Endothelial cell of umbilical vein (primary cell): ENCODE results near the gene PLXDC1. TPM values are rescaled to one million over a fixed set of nuclear protein-coding genes. Genes with fewer than 3 reads are reported as not detected.

Source experiments
- BruUV-seq: library from RNA; stranded (reverse); fragments of 400-500 nt; replicated peaks from 2 replicates; lab custom pipeline; 2021; lab: Mats Ljungman, UMichigan
- CTCF ChIA-PET: fragments of 300-600, 350-600 bp; sonication (Branson Sonifier 250); formaldehyde crosslinking; loops from one replicate; lab custom pipeline; 2021; ENCODE audit warnings: antibody characterized with exemption, inconsistent platforms; lab: Charles Lee
- POLR2A ChIA-PET: fragments of 300-600, 350-600 bp; sonication (Branson Sonifier 250); formaldehyde crosslinking; loops from one replicate; lab custom pipeline; 2021; ENCODE audit warnings: antibody characterized with exemption, inconsistent platforms; lab: Charles Lee
- DNase-seq: peaks from one replicate; pipeline ENCODE4 v3.0.0-alpha.2; 2011; ENCODE audit warnings: low read depth, low spot score
- FAIRE-seq: peaks from 2 replicates; lab custom pipeline; 2011; peaks lifted over from hg19 to GRCh38; lab: Jason Lieb, UNC
- H2AFZ ChIP-seq: 2 replicates; pipeline ENCODE4 v1.6.0; 2012; ENCODE audit warnings: low read depth, low read length, control low read depth, inconsistent platforms
- H3K27ac ChIP-seq: 2 replicates; pipeline ENCODE4 v1.5.1; 2011; ENCODE audit warnings: low read depth, mild to moderate bottlenecking, control low read depth, low read length, moderate library complexity; ENCODE audit not compliant: insufficient read depth
- H3K27me3 ChIP-seq, 2 experiments: 2 replicates each; pipeline versions ENCODE4 v1.6.0 to v1.6.1; 2011; ENCODE audit warnings: low read length in 2 of 2, mixed read lengths in 1 of 2; ENCODE audit not compliant: control insufficient read depth in 2 of 2, insufficient read depth in 2 of 2
- H3K36me3 ChIP-seq, 2 experiments: 2 replicates in 1 of 2; 3 replicates in 1 of 2; pipeline ENCODE4 v1.5.1; 2011; ENCODE audit warnings: low read length in 2 of 2, mild to moderate bottlenecking in 1 of 2, moderate library complexity in 1 of 2; ENCODE audit not compliant: control insufficient read depth in 2 of 2, insufficient read depth in 2 of 2; ENCODE audit errors: extremely low read depth in 1 of 2
- H3K4me1 ChIP-seq: 3 replicates; pipeline ENCODE4 v1.5.1; 2011; ENCODE audit warnings: mild to moderate bottlenecking, low read length; ENCODE audit not compliant: control insufficient read depth, insufficient read depth; ENCODE audit errors: extremely low read depth
- H3K4me2 ChIP-seq: 2 replicates; pipeline ENCODE4 v1.6.1; 2011; ENCODE audit warnings: low read length, control low read depth, mixed read lengths; ENCODE audit not compliant: insufficient read depth
- H3K4me3 ChIP-seq, 3 experiments: fragments of 200-600 bp in 1 of 3; sonication (generic), shearing (Covaris generic) in 1 of 3; replicated peaks in 1 of 3; 2 replicates each; pipeline ENCODE4 v1.5.1; 2011 to 2016; ENCODE audit warnings: control low read depth in 3 of 3, low read length in 3 of 3, mild to moderate bottlenecking in 2 of 3, inconsistent platforms in 1 of 3, low read depth in 1 of 3, moderate library complexity in 1 of 3; ENCODE audit not compliant: insufficient read depth in 1 of 3
- H3K79me2 ChIP-seq: 2 replicates; pipeline ENCODE4 v1.6.0; 2012; ENCODE audit warnings: low read length, inconsistent platforms; ENCODE audit not compliant: control insufficient read depth, insufficient read depth
- H3K9ac ChIP-seq: replicated peaks from 2 replicates; pipeline ENCODE3; 2011; ENCODE audit warnings: low read length, control low read depth; ENCODE audit not compliant: insufficient read depth; ENCODE audit errors: extremely low read depth
- H3K9me1 ChIP-seq: replicated peaks from 3 replicates; pipeline ENCODE4 v1.6.0; 2011; ENCODE audit warnings: mild to moderate bottlenecking, low read length; ENCODE audit not compliant: control insufficient read depth, insufficient read depth; ENCODE audit errors: extremely low read depth
- H3K9me3 ChIP-seq: replicated peaks from 2 replicates; pipeline ENCODE4 v1.5.1; 2012; ENCODE audit warnings: low read length, inconsistent platforms; ENCODE audit not compliant: control insufficient read depth, insufficient read depth
- H4K20me1 ChIP-seq: replicated peaks from 2 replicates; pipeline ENCODE3; 2011; ENCODE audit warnings: mild to moderate bottlenecking, low read length; ENCODE audit not compliant: control insufficient read depth, insufficient read depth; ENCODE audit errors: extremely low read depth
- EZH2 ChIP-seq: IDR thresholded peaks from 2 replicates; pipeline ENCODE4 v1.6.1; 2012; ENCODE audit warnings: borderline replicate concordance, low read depth, mild to moderate bottlenecking, moderate library complexity, low read length, inconsistent platforms; ENCODE audit not compliant: severe bottlenecking
- FOS ChIP-seq: IDR thresholded peaks from 2 replicates; pipeline ENCODE4 v1.6.1; 2011; ENCODE audit warnings: mild to moderate bottlenecking, low read length, moderate library complexity, borderline replicate concordance; ENCODE audit not compliant: insufficient read depth
- GATA2 ChIP-seq: IDR thresholded peaks from 2 replicates; pipeline ENCODE4 v1.7.0; 2011; ENCODE audit warnings: low read depth, mild to moderate bottlenecking, moderate library complexity, mixed read lengths, low read length; ENCODE audit not compliant: insufficient read length, insufficient read depth
- JUN ChIP-seq: IDR thresholded peaks from 2 replicates; pipeline ENCODE4 v1.6.1; 2011; ENCODE audit warnings: borderline replicate concordance, low read depth; ENCODE audit not compliant: insufficient read length, insufficient read depth
- MYC ChIP-seq: IDR thresholded peaks from one replicate; pipeline ENCODE4 v1.6.1; 2011; ENCODE audit warnings: mild to moderate bottlenecking, low read depth, low read length
- POLR2A ChIP-seq: IDR thresholded peaks from 2 replicates; pipeline ENCODE4 v1.6.1; 2012; ENCODE audit warnings: low read depth, mild to moderate bottlenecking, control low read depth, low read length
- POLR2AphosphoS5 ChIP-seq: IDR thresholded peaks from 2 replicates; pipeline ENCODE4 v1.6.1; 2012; ENCODE audit warnings: low read depth, mild to moderate bottlenecking, control low read depth, low read length, moderate library complexity; ENCODE audit not compliant: insufficient read depth
- dilution Hi-C: fragments of 300-500 bp; cut with MboI; formaldehyde crosslinking; loops from one replicate; pipeline ENCODE4 v1.15.0; 2019; ENCODE audit warnings: low sequenced_read_pairs; ENCODE audit not compliant: extremely low pct_ligation_motif_present
- intact Hi-C: fragments of 100-400 bp; cut with micrococcal nuclease; formaldehyde crosslinking; loops from one replicate; pipeline ENCODE4 v1.10.0; 2022
- polyA plus RNA-seq, 4 experiments: library from polyadenylated mRNA; depleted of rRNA in 3 of 4; stranded (reverse) in 3 of 4; unstranded in 1 of 4; fragments of >200 nt; gene quantifications; 2 replicates each; pipeline versions ENCODE4 v1.2.1 to v1.2.3, GENCODE V29; 2011 to 2012; ENCODE audit warnings: missing spikeins in 1 of 4
- total RNA-seq: library from RNA; stranded (reverse); gene quantifications from 2 replicates; pipeline ENCODE4 v1.2.3, GENCODE V29; 2021
- TF ChIP-seq, protein P1 (sequence below): IDR thresholded peaks from 2 replicates; pipeline ENCODE4 v1.6.1; 2011; ENCODE audit not compliant: insufficient read depth, insufficient read length
- TF ChIP-seq, protein P2 (sequence below), 2 donors: IDR thresholded peaks; 1 replicate in 1 of 2; 2 replicates in 1 of 2; pipeline ENCODE4 v1.5.1; 2011; ENCODE audit warnings: low read length in 2 of 2, mild to moderate bottlenecking in 2 of 2, moderate library complexity in 2 of 2, control low read depth in 1 of 2, inconsistent platforms in 1 of 2, low read depth in 1 of 2; ENCODE audit not compliant: insufficient read depth in 1 of 2; ENCODE audit errors: extremely low read depth in 1 of 2

The PLXDC1 gene
- total and polyA plus RNA-seq, 2 donors (not counting 3 experiments of a cell fraction or from before 2014, with no cell fraction given): 0.03 TPM; not detected in 1

DNA sequence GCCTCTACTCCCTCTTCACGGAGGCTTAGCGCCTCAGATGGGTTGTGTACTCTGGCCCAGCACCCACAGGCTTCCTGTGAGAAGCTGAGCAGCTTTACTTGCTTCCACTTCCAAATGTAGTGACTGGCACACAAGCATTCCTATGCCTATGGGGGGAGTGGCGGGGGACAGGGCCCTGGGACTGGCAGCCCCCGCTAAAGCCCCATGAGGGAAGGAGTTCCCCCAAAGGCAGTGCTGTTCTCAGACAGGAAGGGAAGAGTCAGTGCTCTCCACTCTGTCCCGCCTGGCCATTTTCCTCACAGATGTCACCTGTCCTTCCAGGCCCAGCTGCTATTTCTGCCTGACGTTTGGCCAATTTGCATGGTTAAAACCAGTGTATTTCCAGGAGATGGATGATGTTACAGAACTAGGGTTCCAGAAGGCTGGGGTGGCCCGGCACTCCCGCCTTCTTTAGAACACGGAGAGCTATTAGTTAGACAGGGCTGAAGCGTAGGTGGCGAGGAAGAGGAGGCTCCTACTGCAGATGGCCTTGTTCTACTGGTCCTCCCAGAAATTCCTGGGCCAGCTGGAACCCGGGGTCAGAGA, 100.3 kb downstream of the PLXDC1 start:
- Histone ChIP-seq H3K4me1 (no peaks in the 10 kb centered on the region), H3K9me1 (no peaks in the 10 kb centered on the region), H3K4me3 (no peak overlapping the region), H3K79me2 (no peaks in the 10 kb centered on the region), H3K4me2 (no peak overlapping the region), H3K9me3 (peaks cover 2% of the 10 kb centered on the region), H3K27ac (no peak overlapping the region), H3K36me3 (no peaks in the 10 kb centered on the region), H3K9ac (no peak overlapping the region), H3K27me3 (peaks cover 8 to 14% of the 10 kb centered on the region in 2 experiments), H4K20me1 (no peaks in the 10 kb centered on the region), H2AFZ (no peak overlapping the region)
- TF ChIP-seq POLR2A (no peak), FOS (no peak), JUN (no peak), POLR2AphosphoS5 (no peak), GATA2 (no peak), MYC (no peak), EZH2 (no peak)
- TF ChIP-seq, protein P1, sequence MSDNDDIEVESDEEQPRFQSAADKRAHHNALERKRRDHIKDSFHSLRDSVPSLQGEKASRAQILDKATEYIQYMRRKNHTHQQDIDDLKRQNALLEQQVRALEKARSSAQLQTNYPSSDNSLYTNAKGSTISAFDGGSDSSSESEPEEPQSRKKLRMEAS: no peak
- TF ChIP-seq, protein P2, sequence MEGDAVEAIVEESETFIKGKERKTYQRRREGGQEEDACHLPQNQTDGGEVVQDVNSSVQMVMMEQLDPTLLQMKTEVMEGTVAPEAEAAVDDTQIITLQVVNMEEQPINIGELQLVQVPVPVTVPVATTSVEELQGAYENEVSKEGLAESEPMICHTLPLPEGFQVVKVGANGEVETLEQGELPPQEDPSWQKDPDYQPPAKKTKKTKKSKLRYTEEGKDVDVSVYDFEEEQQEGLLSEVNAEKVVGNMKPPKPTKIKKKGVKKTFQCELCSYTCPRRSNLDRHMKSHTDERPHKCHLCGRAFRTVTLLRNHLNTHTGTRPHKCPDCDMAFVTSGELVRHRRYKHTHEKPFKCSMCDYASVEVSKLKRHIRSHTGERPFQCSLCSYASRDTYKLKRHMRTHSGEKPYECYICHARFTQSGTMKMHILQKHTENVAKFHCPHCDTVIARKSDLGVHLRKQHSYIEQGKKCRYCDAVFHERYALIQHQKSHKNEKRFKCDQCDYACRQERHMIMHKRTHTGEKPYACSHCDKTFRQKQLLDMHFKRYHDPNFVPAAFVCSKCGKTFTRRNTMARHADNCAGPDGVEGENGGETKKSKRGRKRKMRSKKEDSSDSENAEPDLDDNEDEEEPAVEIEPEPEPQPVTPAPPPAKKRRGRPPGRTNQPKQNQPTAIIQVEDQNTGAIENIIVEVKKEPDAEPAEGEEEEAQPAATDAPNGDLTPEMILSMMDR (IDR thresholded peaks at IDR 0.05; ENCODE audit: extremely low read depth in 1 of 2, insufficient read depth in 1 of 2, low read depth in 1 of 2, low read length in 2 of 2): no peak
- BruUV-seq: no TSS peak
- ChIA-PET POLR2A (no interaction called here), CTCF (no interaction called here)
- FAIRE-seq: no peak
- dilution Hi-C loops (no loop called here), intact Hi-C loops (no loop called here)
- no peak for DNase-seq
